ENCODE data around the gene FBXL14. TPM values are rescaled to one million over a fixed set of nuclear protein-coding genes. Genes with fewer than 3 reads are reported as not detected.

Gene FBXL14
- total RNA-seq, 1 experiment from 2014 or later: 18.3 TPM

DNA sequence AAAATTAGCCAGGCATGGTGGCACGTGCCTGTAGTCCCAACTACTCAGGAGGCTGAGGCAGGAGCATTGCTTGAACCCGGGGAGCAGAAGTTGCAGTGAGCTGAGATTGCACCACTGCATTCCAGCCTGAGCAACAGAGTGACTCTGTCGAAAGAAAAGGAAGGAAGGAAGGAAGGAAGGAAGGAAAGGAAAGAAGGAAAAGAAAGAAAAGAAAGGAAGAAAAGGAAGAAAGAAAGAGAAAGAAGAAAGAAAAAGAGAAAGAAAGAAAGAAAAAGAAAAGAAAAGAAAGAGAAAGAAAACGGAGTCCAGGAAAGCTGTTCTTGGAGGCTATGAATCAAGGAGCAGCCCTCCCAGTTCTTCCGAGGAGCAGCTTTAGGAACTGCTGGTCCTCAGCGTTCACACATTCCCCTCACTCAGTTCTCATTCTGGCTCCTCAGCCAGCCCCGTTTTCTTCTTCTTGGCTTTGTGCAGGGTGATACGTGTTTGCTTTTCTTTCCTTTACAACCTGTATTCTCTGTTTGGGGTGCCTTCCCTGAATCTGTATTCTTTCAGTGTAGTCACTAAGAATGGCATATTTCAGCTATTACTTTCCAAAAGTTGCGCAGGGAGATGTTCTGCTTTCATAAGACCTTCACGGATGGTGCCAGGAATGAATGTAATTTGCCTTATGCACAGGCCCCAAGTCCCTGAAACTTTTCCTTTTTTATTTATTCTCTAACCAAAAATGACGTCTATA is 12.2 kb downstream of the FBXL14 start:
- no TSS peak for BruUV-seq (replicated peaks)
- intact Hi-C loops (cut with micrococcal nuclease): loop anchor here (5.0 to 10.0 kb wide), 2 partner anchors 300 to 1007 kb away; no protein-coding TSS in a partner anchor
- H3F3A ChIP-seq (ENCODE audit: low read length, unreplicated experiment): no peaks in the 10 kb centered on the region
- H3K4me2 ChIP-seq (ENCODE audit: low read length): no peak overlapping the region
- H3K9me3 ChIP-seq (ENCODE audit: low read length): no peaks in the 10 kb centered on the region
- CTCF ChIA-PET: interaction anchor here (0.7 kb wide), 1 partner anchor 185 kb away, joined by 4 read pairs; no protein-coding TSS in a partner anchor
- ATAC-seq (no peak), DNase-seq (no peak)
- no peaks in the 10 kb centered on the region for H3K9me2 ChIP-seq (replicated peaks; ENCODE audit: low read length)
- TF ChIP-seq EZH2phosphoT487 (IDR thresholded peaks at IDR 0.05; ENCODE audit: borderline replicate concordance, low read length) (no peak), EZH2 (IDR thresholded peaks at IDR 0.05; ENCODE audit: low read length, unreplicated experiment) (no peak)
- TF ChIP-seq, protein P1, sequence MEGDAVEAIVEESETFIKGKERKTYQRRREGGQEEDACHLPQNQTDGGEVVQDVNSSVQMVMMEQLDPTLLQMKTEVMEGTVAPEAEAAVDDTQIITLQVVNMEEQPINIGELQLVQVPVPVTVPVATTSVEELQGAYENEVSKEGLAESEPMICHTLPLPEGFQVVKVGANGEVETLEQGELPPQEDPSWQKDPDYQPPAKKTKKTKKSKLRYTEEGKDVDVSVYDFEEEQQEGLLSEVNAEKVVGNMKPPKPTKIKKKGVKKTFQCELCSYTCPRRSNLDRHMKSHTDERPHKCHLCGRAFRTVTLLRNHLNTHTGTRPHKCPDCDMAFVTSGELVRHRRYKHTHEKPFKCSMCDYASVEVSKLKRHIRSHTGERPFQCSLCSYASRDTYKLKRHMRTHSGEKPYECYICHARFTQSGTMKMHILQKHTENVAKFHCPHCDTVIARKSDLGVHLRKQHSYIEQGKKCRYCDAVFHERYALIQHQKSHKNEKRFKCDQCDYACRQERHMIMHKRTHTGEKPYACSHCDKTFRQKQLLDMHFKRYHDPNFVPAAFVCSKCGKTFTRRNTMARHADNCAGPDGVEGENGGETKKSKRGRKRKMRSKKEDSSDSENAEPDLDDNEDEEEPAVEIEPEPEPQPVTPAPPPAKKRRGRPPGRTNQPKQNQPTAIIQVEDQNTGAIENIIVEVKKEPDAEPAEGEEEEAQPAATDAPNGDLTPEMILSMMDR (conservative IDR thresholded peaks at IDR 0.05; ENCODE audit: low read depth, low read length): no peak
- H3K27me3 ChIP-seq (ENCODE audit: low read length): no peaks in the 10 kb centered on the region
- no peak overlapping the region for H2AFZ ChIP-seq (ENCODE audit: low read length)
- no peaks in the 10 kb centered on the region for H4K20me1 ChIP-seq (ENCODE audit: low read length)
- H3K4me3 ChIP-seq (ENCODE audit: low read length): no peak overlapping the region
- H3K79me2 ChIP-seq (ENCODE audit: low read length): 0 out of 2 replicates have a peak, but pooled peaks cover under 1% of the 10 kb centered on the region
- no peak overlapping the region for H3K27ac ChIP-seq (ENCODE audit: low read length)
- POLR2A ChIA-PET (ENCODE audit: unreplicated experiment): interaction anchor here (1.3 kb wide), 1 partner anchor 464 kb away, joined by 9 read pairs; no protein-coding TSS in a partner anchor
- 0 out of 2 replicates have a peak, but pooled peaks cover under 1% of the 10 kb centered on the region for H3K4me1 ChIP-seq (ENCODE audit: insufficient read depth, low read length)
- H3K9ac ChIP-seq (ENCODE audit: low read length): no peak overlapping the region
- no peaks in the 10 kb centered on the region for H3K36me3 ChIP-seq (ENCODE audit: low read depth, low read length)

DNA sequence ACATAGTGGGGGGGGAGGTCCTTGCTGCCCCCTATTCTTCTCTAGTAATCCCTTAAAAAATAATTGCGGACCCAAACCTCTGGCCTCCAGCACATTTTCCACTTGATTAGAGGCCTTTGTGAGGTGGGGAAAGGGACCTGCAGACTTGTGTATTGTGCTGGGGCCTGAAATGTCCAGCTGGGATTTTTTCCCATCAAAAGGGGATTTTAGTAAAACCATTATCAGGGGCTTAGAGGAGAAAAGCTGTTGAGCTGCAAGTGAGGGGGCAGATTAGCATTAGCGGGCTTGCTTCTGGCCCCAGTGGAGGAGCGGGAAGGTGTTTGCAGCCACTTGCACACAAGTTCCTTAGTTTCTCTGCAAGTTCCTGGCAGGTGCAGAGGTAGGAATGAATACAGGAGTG is 13.9 kb downstream of the FBXL14 start:
- Histone ChIP-seq H3K27me3 (ENCODE audit: low read length) (no peaks in the 10 kb centered on the region), H3K4me2 (ENCODE audit: low read length) (no peak overlapping the region), H3K4me1 (ENCODE audit: insufficient read depth, low read length) (peaks cover 15% of the 10 kb centered on the region), H4K20me1 (ENCODE audit: low read length) (no peaks in the 10 kb centered on the region), H3K27ac (ENCODE audit: low read length) (no peak overlapping the region), H3F3A (ENCODE audit: low read length, unreplicated experiment) (no peaks in the 10 kb centered on the region), H3K79me2 (ENCODE audit: low read length) (no peaks in the 10 kb centered on the region), H3K36me3 (ENCODE audit: low read depth, low read length) (no peaks in the 10 kb centered on the region), H3K4me3 (ENCODE audit: low read length) (no peak overlapping the region), H2AFZ (ENCODE audit: low read length) (no peak overlapping the region), H3K9ac (ENCODE audit: low read length) (no peak overlapping the region), H3K9me3 (ENCODE audit: low read length) (no peaks in the 10 kb centered on the region), H3K9me2 (replicated peaks; ENCODE audit: low read length) (no peaks in the 10 kb centered on the region)
- DNase-seq: no peak
- CTCF ChIA-PET: no interaction called here
- intact Hi-C loops (cut with micrococcal nuclease): loop anchor here (5.0 to 10.0 kb wide), 2 partner anchors 298 to 1006 kb away; no protein-coding TSS in a partner anchor
- no peak for ATAC-seq
- TF ChIP-seq EZH2 (IDR thresholded peaks at IDR 0.05; ENCODE audit: low read length, unreplicated experiment): no peak
- TF ChIP-seq, protein P1 (conservative IDR thresholded peaks at IDR 0.05; ENCODE audit: low read depth, low read length): no peak
- no peak for TF ChIP-seq EZH2phosphoT487 (IDR thresholded peaks at IDR 0.05; ENCODE audit: borderline replicate concordance, low read length)
- no TSS peak for BruUV-seq (replicated peaks)
- POLR2A ChIA-PET (ENCODE audit: unreplicated experiment): no interaction called here
